HCT116 (cell line): ENCODE measurements around the gene NEO1.

Experiments used
- CEBPB ChIP-seq: IDR thresholded peaks from 2 replicates; pipeline ENCODE4 v1.6.1; 2012; ENCODE audit warnings: low read depth
- CTCF ChIP-seq, 3 experiments: fragments of 200-600 bp in 1 of 3; sonication (generic) in 1 of 3; IDR thresholded peaks in 2 of 3; conservative IDR thresholded peaks in 1 of 3; 2 replicates each; pipeline ENCODE4 v1.5.1; 2012 to 2017; ENCODE audit warnings: low read depth in 2 of 3, low read length in 2 of 3, antibody characterized with exemption in 1 of 3, borderline replicate concordance in 1 of 3, control low read depth in 1 of 3, mild to moderate bottlenecking in 1 of 3, mixed read lengths in 1 of 3, mixed run types in 1 of 3, moderate library complexity in 1 of 3; ENCODE audit not compliant: insufficient read depth in 1 of 3
- EZH2 ChIP-seq: fragments of 200-600 bp; sonication (generic); IDR thresholded peaks from 2 replicates; pipeline ENCODE4 v1.6.1; 2017; ENCODE audit warnings: antibody characterized with exemption, mixed run types
- EZH2phosphoT487 ChIP-seq: fragments of 200-600 bp; IDR thresholded peaks from 2 replicates; pipeline ENCODE4 v1.6.1; 2018; ENCODE audit warnings: antibody characterized with exemption, borderline replicate concordance
- POLR2A ChIP-seq: IDR thresholded peaks from 2 replicates; pipeline ENCODE4 v1.7.0; 2011; ENCODE audit warnings: borderline replicate concordance; ENCODE audit not compliant: insufficient read depth, insufficient read length; ENCODE audit errors: extremely low read depth
- YY1 ChIP-seq: IDR thresholded peaks from 2 replicates; pipeline ENCODE4 v1.6.1; 2011; ENCODE audit warnings: low read length, low read depth, moderate library complexity, mild to moderate bottlenecking; ENCODE audit not compliant: insufficient replicate concordance; ENCODE audit errors: extremely low read depth
- TF ChIP-seq, protein P1 (sequence below): IDR thresholded peaks from 2 replicates; pipeline ENCODE4 v1.6.1; 2012

DNA sequence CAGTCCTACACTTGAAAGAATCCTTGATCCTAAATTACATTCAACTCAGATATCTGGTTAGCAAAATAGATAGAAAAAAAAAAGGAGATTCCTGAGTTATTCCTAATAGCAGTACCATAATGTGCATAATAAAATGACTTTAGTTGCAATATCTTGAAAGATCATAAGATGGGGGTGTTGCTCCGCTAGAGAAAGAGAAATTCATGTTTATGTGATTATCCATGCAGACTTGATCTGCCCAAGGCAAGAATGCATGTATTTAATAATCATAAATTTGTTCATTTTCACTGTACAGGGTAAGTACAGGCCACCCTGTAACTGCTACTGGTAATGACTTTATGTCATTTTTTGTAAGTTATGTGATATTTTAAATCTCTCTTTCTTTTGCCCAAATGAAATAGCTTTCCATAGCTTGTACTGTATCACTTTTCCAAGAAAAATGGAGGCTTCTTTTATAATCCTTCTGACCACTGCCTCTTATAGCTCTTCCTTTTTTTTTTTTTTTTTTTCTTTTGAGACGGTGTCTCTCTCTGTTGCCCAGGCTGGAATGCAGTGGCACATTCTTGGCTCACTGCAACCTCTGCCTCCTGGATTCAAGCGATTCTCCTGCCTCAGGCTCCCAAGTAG is 231.9 kb downstream of the NEO1 start:
- TF ChIP-seq EZH2phosphoT487 (no peak), POLR2A (no peak), YY1 (no peak), CTCF (IDR thresholded peaks at IDR 0.05 in 2 of 3, conservative IDR thresholded peaks at IDR 0.05 in 1 of 3; ENCODE audit: borderline replicate concordance in 1 of 3, insufficient read depth in 1 of 3, low read depth in 2 of 3, low read length in 2 of 3) (peak; percentile 14 to 47 (median 30); a peak in 4 of 6 replicates), EZH2 (no peak), CEBPB (no peak)
- TF ChIP-seq, protein P1, sequence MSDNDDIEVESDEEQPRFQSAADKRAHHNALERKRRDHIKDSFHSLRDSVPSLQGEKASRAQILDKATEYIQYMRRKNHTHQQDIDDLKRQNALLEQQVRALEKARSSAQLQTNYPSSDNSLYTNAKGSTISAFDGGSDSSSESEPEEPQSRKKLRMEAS, result no peak
